ENCODE results near the gene ELL.

DNA sequence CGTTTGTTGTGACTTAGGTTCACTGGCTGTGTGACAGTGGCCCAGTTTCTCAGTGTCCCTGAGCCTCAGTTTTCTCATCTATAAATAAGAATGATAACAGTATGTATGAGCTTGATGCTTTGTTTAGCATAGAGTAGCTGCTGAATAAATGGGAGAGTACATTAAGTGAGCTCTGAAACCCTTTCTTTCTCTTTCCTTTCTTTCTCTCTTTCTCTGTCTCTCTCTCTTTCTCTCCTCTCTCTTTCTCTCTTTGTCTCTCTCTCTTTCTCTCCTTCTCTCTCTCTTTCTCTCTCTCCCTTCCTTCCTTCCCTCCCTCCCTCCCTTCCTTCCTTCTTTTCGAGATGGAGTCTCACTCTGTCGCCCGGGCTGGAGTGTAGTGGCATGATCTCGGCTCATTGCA lies 37.8 kb upstream of the ELL start:
- TF ChIP-seq, protein P1, sequence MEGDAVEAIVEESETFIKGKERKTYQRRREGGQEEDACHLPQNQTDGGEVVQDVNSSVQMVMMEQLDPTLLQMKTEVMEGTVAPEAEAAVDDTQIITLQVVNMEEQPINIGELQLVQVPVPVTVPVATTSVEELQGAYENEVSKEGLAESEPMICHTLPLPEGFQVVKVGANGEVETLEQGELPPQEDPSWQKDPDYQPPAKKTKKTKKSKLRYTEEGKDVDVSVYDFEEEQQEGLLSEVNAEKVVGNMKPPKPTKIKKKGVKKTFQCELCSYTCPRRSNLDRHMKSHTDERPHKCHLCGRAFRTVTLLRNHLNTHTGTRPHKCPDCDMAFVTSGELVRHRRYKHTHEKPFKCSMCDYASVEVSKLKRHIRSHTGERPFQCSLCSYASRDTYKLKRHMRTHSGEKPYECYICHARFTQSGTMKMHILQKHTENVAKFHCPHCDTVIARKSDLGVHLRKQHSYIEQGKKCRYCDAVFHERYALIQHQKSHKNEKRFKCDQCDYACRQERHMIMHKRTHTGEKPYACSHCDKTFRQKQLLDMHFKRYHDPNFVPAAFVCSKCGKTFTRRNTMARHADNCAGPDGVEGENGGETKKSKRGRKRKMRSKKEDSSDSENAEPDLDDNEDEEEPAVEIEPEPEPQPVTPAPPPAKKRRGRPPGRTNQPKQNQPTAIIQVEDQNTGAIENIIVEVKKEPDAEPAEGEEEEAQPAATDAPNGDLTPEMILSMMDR (IDR thresholded peaks at IDR 0.05): no peak
- no peak for TF ChIP-seq EMX1 (CRISPR knock-in tag; IDR thresholded peaks at IDR 0.05)
- TF ChIP-seq MYBL2 (CRISPR knock-in tag; IDR thresholded peaks at IDR 0.05): no peak
- TF ChIP-seq, protein P2, sequence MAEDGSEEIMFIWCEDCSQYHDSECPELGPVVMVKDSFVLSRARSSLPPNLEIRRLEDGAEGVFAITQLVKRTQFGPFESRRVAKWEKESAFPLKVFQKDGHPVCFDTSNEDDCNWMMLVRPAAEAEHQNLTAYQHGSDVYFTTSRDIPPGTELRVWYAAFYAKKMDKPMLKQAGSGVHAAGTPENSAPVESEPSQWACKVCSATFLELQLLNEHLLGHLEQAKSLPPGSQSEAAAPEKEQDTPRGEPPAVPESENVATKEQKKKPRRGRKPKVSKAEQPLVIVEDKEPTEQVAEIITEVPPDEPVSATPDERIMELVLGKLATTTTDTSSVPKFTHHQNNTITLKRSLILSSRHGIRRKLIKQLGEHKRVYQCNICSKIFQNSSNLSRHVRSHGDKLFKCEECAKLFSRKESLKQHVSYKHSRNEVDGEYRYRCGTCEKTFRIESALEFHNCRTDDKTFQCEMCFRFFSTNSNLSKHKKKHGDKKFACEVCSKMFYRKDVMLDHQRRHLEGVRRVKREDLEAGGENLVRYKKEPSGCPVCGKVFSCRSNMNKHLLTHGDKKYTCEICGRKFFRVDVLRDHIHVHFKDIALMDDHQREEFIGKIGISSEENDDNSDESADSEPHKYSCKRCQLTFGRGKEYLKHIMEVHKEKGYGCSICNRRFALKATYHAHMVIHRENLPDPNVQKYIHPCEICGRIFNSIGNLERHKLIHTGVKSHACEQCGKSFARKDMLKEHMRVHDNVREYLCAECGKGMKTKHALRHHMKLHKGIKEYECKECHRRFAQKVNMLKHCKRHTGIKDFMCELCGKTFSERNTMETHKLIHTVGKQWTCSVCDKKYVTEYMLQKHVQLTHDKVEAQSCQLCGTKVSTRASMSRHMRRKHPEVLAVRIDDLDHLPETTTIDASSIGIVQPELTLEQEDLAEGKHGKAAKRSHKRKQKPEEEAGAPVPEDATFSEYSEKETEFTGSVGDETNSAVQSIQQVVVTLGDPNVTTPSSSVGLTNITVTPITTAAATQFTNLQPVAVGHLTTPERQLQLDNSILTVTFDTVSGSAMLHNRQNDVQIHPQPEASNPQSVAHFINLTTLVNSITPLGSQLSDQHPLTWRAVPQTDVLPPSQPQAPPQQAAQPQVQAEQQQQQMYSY (CRISPR knock-in tag; IDR thresholded peaks at IDR 0.05): no peak
- TF ChIP-seq ZNF232 (CRISPR knock-in tag; IDR thresholded peaks at IDR 0.05): no peak
- TF ChIP-seq, protein P3, sequence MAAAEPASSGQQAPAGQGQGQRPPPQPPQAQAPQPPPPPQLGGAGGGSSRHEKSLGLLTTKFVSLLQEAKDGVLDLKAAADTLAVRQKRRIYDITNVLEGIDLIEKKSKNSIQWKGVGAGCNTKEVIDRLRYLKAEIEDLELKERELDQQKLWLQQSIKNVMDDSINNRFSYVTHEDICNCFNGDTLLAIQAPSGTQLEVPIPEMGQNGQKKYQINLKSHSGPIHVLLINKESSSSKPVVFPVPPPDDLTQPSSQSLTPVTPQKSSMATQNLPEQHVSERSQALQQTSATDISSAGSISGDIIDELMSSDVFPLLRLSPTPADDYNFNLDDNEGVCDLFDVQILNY (CRISPR knock-in tag; IDR thresholded peaks at IDR 0.05): no peak
- no peak for TF ChIP-seq ETV6 (CRISPR knock-in tag; IDR thresholded peaks at IDR 0.05)
- no peak for TF ChIP-seq CBFB (CRISPR knock-in tag; IDR thresholded peaks at IDR 0.05; ENCODE audit: low read depth)
- TF ChIP-seq TP53 (CRISPR knock-in tag; IDR thresholded peaks at IDR 0.05): no peak
- no peak for TF ChIP-seq ZNF416 (CRISPR knock-in tag; IDR thresholded peaks at IDR 0.05)
- no peak for TF ChIP-seq JUN (CRISPR knock-in tag; IDR thresholded peaks at IDR 0.05)
- TF ChIP-seq SMAD4 (CRISPR knock-in tag; IDR thresholded peaks at IDR 0.05): no peak
- no peak for TF ChIP-seq HMGA2 (CRISPR knock-in tag; IDR thresholded peaks at IDR 0.05)
